Endodermal cell (in vitro differentiated cells): Measurements from ENCODE around the gene FAM50B. TPM values are rescaled to one million over a fixed set of nuclear protein-coding genes. Genes with fewer than 3 reads are reported as not detected.
A peak's percentile ranks its signal among the peaks of the same experiment; 100 is the strongest.

ENCODE experiments used
- DNase-seq: peaks from one replicate; pipeline ENCODE4 v3.0.0-alpha.2; 2017
- H3K27ac ChIP-seq: 2 replicates; pipeline ENCODE4 v1.5.1; 2013; ENCODE audit warnings: mild to moderate bottlenecking, low read depth, low read length, moderate library complexity
- H3K27me3 ChIP-seq: 2 replicates; pipeline ENCODE4 v1.6.1; 2013; ENCODE audit warnings: mild to moderate bottlenecking, low read length, moderate library complexity; ENCODE audit not compliant: insufficient read depth, control insufficient read depth, poor library complexity, severe bottlenecking
- H3K36me3 ChIP-seq: 2 replicates; pipeline ENCODE4 v1.7.0; 2013; ENCODE audit warnings: mild to moderate bottlenecking, low read length, moderate library complexity; ENCODE audit not compliant: control insufficient read depth, insufficient read depth
- H3K4me1 ChIP-seq: one replicate; pipeline ENCODE4 v1.7.0; 2013; ENCODE audit warnings: low read length; ENCODE audit not compliant: control insufficient read depth, insufficient read depth
- H3K4me3 ChIP-seq: 2 replicates; pipeline ENCODE4 v1.5.1; 2013; ENCODE audit warnings: mild to moderate bottlenecking, low read length, moderate library complexity
- H3K9ac ChIP-seq: 2 replicates; pipeline ENCODE4 v1.6.1; 2013; ENCODE audit warnings: mild to moderate bottlenecking, low read length, moderate library complexity; ENCODE audit not compliant: poor library complexity, severe bottlenecking; ENCODE audit errors: extremely low read depth
- H3K9me3 ChIP-seq: 2 replicates; pipeline ENCODE4 v1.6.1; 2013; ENCODE audit warnings: mild to moderate bottlenecking, low read length, moderate library complexity; ENCODE audit not compliant: control insufficient read depth
- H3K27ac Mint-ChIP-seq: 2 replicates; pipeline ENCODE4 v1.8.0; 2020; ENCODE audit warnings: mixed read lengths
- H3K27me3 Mint-ChIP-seq: 2 replicates; pipeline ENCODE4 v1.8.0; 2021; ENCODE audit warnings: mild to moderate bottlenecking, mixed read lengths; ENCODE audit not compliant: insufficient read depth
- H3K36me3 Mint-ChIP-seq: 2 replicates; pipeline ENCODE4 v1.8.0; 2020; ENCODE audit warnings: low read depth, mixed read lengths
- H3K4me1 Mint-ChIP-seq: 2 replicates; pipeline ENCODE4 v1.8.0; 2020; ENCODE audit warnings: mixed read lengths
- H3K4me3 Mint-ChIP-seq: 2 replicates; pipeline ENCODE4 v1.8.0; 2020; ENCODE audit warnings: mild to moderate bottlenecking, moderate library complexity, mixed read lengths
- H3K9me3 Mint-ChIP-seq: 2 replicates; pipeline ENCODE4 v1.8.0; 2020; ENCODE audit warnings: mild to moderate bottlenecking, mixed read lengths
- WGBS, 2 experiments: methylation state at CpG; one replicate each; pipeline versions ENCODE4 v1.1.5 to v1.1.7; 2013; ENCODE audit warnings: missing lambda C conversion rate in 2 of 2, mixed read lengths in 1 of 2; ENCODE audit not compliant: insufficient coverage in 1 of 2, insufficient read length in 1 of 2; 5-methylcytosine and 5-hydroxymethylcytosine counted together
- total RNA-seq, 2 donors: library from RNA; stranded (reverse); fragmentation: NEBNext Ultra II Directional in 1 of 2; extraction: Animal tissue kit (Norgen Biotek cat#: 25700) in 1 of 2; gene quantifications; 2 replicates in 1 of 2; 3 replicates in 1 of 2; pipeline ENCODE4 v1.2.1, GENCODE V29; 2021
- TF ChIP-seq, protein P1 (sequence below): fragments of 200-600 bp; sonication (generic); conservative IDR thresholded peaks from 2 replicates; pipeline ENCODE4 v1.5.0; 2021; ENCODE audit warnings: antibody characterized with exemption, mild to moderate bottlenecking

The FAM50B gene
- total RNA-seq, 2 donors from 2014 or later = 2.8 to 3.7 TPM

- TF ChIP-seq, protein P1, sequence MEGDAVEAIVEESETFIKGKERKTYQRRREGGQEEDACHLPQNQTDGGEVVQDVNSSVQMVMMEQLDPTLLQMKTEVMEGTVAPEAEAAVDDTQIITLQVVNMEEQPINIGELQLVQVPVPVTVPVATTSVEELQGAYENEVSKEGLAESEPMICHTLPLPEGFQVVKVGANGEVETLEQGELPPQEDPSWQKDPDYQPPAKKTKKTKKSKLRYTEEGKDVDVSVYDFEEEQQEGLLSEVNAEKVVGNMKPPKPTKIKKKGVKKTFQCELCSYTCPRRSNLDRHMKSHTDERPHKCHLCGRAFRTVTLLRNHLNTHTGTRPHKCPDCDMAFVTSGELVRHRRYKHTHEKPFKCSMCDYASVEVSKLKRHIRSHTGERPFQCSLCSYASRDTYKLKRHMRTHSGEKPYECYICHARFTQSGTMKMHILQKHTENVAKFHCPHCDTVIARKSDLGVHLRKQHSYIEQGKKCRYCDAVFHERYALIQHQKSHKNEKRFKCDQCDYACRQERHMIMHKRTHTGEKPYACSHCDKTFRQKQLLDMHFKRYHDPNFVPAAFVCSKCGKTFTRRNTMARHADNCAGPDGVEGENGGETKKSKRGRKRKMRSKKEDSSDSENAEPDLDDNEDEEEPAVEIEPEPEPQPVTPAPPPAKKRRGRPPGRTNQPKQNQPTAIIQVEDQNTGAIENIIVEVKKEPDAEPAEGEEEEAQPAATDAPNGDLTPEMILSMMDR = no peak
- peaks cover 5% of the 10 kb centered on the region for H3K27me3 Mint-ChIP-seq
- no peaks in the 10 kb centered on the region for H3K36me3 Mint-ChIP-seq
- H3K4me3 ChIP-seq = no peak overlapping the region
- no peak overlapping the region for H3K27ac Mint-ChIP-seq
- H3K9me3 Mint-ChIP-seq = no peaks in the 10 kb centered on the region
- H3K4me1 ChIP-seq = no peaks in the 10 kb centered on the region
- H3K9ac ChIP-seq = no peak overlapping the region
- no peak for DNase-seq
- no peaks in the 10 kb centered on the region for H3K27me3 ChIP-seq
- WGBS, 2 experiments = 86 to 92% methylated on average over 2 to 6 of the region's 6 CpGs
- H3K4me1 Mint-ChIP-seq = peaks cover 22% of the 10 kb centered on the region
- no peak overlapping the region for H3K27ac ChIP-seq
- H3K9me3 ChIP-seq = no peaks in the 10 kb centered on the region
- H3K4me3 Mint-ChIP-seq = no peak overlapping the region
- no peaks in the 10 kb centered on the region for H3K36me3 ChIP-seq
These were observed 25.5 kb upstream of the FAM50B start for GRCh38 chr6:3823671-3824070.

DNA sequence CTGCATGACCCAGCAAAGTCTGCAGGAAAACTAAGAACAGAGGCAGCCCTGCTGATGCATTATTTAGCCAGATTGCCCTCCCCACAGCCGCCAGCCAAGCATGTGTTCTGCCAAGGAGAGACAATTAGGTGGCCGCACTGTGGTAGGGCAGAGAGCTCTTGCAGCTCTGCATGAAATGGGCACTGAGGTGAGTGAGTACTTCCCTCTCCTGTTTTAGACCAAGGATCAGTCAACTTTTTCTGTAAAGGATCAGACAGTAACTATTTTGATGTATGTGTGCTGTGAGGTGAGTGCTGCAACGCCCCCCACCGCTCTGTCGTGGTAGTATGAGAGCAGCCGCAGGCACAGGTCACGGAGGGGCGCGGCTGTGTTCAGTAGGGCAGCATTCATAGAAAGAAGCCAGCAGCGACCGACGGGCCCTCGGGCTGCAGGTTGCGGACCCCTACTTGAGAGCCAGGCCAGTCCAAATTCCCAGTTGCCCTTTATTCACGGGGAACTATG is 23.8 kb upstream of the FAM50B start:
- Histone ChIP-seq H3K9ac (no peak overlapping the region), H3K36me3 (no peaks in the 10 kb centered on the region), H3K4me3 (no peak overlapping the region), H3K9me3 (no peaks in the 10 kb centered on the region), H3K27ac (peak overlapping the region; percentile 54), H3K27me3 (no peaks in the 10 kb centered on the region), H3K4me1 (no peaks in the 10 kb centered on the region)
- Mint-ChIP-seq H3K9me3 (no peaks in the 10 kb centered on the region), H3K27ac (no peak overlapping the region), H3K27me3 (peaks cover 2% of the 10 kb centered on the region), H3K36me3 (no peaks in the 10 kb centered on the region), H3K4me1 (peaks cover 22% of the 10 kb centered on the region), H3K4me3 (no peak overlapping the region)
- TF ChIP-seq, protein P1 = peak; percentile 75
- WGBS, 2 experiments = 73 to 74% methylated on average over 10 to 15 of the region's 15 CpGs
- DNase-seq = peak; percentile 91

GRCh38 chr6:3825851-3826581 is 23.2 kb upstream of the FAM50B start:
- H3K9ac ChIP-seq = no peak overlapping the region
- WGBS, 2 experiments = 77 to 89% methylated on average over 8 to 15 of the region's 15 CpGs
- Mint-ChIP-seq H3K27ac (no peak overlapping the region), H3K27me3 (no peaks in the 10 kb centered on the region), H3K9me3 (no peaks in the 10 kb centered on the region), H3K4me1 (peaks cover 20% of the 10 kb centered on the region), H3K4me3 (no peak overlapping the region), H3K36me3 (no peaks in the 10 kb centered on the region)
- H3K4me1 ChIP-seq = no peaks in the 10 kb centered on the region
- no peak overlapping the region for H3K4me3 ChIP-seq
- no peaks in the 10 kb centered on the region for H3K36me3 ChIP-seq
- no peak for DNase-seq
- TF ChIP-seq, protein P1 = no peak
- H3K27ac ChIP-seq = peak overlapping the region; percentile 54
- H3K27me3 ChIP-seq = no peaks in the 10 kb centered on the region
- H3K9me3 ChIP-seq = no peaks in the 10 kb centered on the region
